ENCODE measurements around the gene FAM53B.

- no peak for TF ChIP-seq CTCF (IDR thresholded peaks at IDR 0.05)
- no peak for TF ChIP-seq POLR2A (IDR thresholded peaks at IDR 0.05)
Measured at GRCh38 chr10:124676416-124677062, 67.6 kb downstream of the FAM53B start.
